HG02642 (cell line): Measurements from ENCODE around the gene CD19.
"Not testable (repeated sequence)": the region's sequence is repeated elsewhere in the genome, so short reads cannot be mapped to it uniquely, and the experiment has no call there.

Experiments used
- ATAC-seq: cut with Tn5 transposase; IDR thresholded peaks from one replicate; pipeline ENCODE4 v1.9.1; 2021; ENCODE audit warnings: mild to moderate bottlenecking; ENCODE audit not compliant: unreplicated experiment, poor library complexity

CD19 gene

GRCh38 chr16:28931801-28932225 lies at the start of gene CD19:
TSS of gene CD19 (plus strand) at chr16:28931971. CDS start at chr16:28932001, 30 bp downstream.
- no peak for ATAC-seq

GRCh38 chr16:28882551-28883160 lies 49.1 kb upstream of the CD19 start:
- no peak for ATAC-seq

GRCh38 chr16:28883221-28883996 lies 48.4 kb upstream of the CD19 start:
- no peak for ATAC-seq

- ATAC-seq, result no peak
These were observed 47.7 kb upstream of the CD19 start for GRCh38 chr16:28884045-28884444.

- no peak for ATAC-seq
These were observed 44.8 kb upstream of the CD19 start for GRCh38 chr16:28886945-28887344.

GRCh38 chr16:28890355-28890754 lies 41.4 kb upstream of the CD19 start:
- ATAC-seq, result not testable (repeated sequence)

GRCh38 chr16:28891964-28892890 lies 39.5 kb upstream of the CD19 start:
- no peak for ATAC-seq

GRCh38 chr16:28893291-28893690 lies 38.5 kb upstream of the CD19 start:
- ATAC-seq, result no peak

GRCh38 chr16:28895609-28896008 lies 36.2 kb upstream of the CD19 start:
- ATAC-seq, result no peak

- no peak for ATAC-seq
These were observed 33.9 kb upstream of the CD19 start for GRCh38 chr16:28897826-28898225.

- ATAC-seq, result no peak
These were observed 33.5 kb upstream of the CD19 start for GRCh38 chr16:28898266-28898665.

- no peak for ATAC-seq
These were observed 32.8 kb upstream of the CD19 start for GRCh38 chr16:28898942-28899341.

GRCh38 chr16:28899882-28900590 lies 31.7 kb upstream of the CD19 start:
- ATAC-seq, result no peak

- no peak for ATAC-seq
These were observed 31.2 kb upstream of the CD19 start for GRCh38 chr16:28900601-28901000.

- no peak for ATAC-seq
These were observed 29.9 kb upstream of the CD19 start for GRCh38 chr16:28901862-28902261.

- no peak for ATAC-seq
These were observed 28.9 kb upstream of the CD19 start for GRCh38 chr16:28902909-28903308.

GRCh38 chr16:28903344-28904042 lies 28.3 kb upstream of the CD19 start:
- no peak for ATAC-seq

- no peak for ATAC-seq
These were observed 27.4 kb upstream of the CD19 start for GRCh38 chr16:28904363-28904762.

- ATAC-seq, result no peak
These were observed 26.9 kb upstream of the CD19 start for GRCh38 chr16:28904828-28905227.
